ENCODE results near the gene MCUB. TPM values are rescaled to one million over a fixed set of nuclear protein-coding genes. Genes with fewer than 3 reads are reported as not detected.
A peak's percentile ranks its signal among the peaks of the same experiment; 100 is the strongest.

MCUB gene
- total RNA-seq, 1 donor from 2014 or later: 105 TPM

DNA sequence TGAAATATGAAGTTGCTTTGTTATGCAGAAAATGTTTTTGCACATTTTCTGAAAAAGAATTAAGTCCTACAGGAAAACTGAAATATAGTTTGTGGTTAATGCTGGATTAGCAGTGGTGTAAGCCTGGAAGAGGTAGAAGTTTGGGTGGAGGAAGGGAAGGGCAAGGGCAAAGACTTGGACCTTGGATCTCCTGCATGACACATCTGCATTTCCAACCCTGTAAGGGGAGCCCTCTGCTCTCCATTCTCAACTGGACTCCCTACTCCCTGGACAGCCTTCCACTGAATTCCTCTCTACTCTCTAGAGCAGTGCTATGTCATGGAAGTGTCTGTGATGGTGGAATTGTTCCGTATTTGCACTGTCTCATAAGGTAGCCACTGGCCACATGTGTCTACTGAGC is 138.6 kb downstream of the MCUB start:
- no peak for DNase-seq (ENCODE audit: low read depth)
- H3K4me3 ChIP-seq (ENCODE audit: low read depth, low read length): no peak overlapping the region
- TF ChIP-seq, protein P1, sequence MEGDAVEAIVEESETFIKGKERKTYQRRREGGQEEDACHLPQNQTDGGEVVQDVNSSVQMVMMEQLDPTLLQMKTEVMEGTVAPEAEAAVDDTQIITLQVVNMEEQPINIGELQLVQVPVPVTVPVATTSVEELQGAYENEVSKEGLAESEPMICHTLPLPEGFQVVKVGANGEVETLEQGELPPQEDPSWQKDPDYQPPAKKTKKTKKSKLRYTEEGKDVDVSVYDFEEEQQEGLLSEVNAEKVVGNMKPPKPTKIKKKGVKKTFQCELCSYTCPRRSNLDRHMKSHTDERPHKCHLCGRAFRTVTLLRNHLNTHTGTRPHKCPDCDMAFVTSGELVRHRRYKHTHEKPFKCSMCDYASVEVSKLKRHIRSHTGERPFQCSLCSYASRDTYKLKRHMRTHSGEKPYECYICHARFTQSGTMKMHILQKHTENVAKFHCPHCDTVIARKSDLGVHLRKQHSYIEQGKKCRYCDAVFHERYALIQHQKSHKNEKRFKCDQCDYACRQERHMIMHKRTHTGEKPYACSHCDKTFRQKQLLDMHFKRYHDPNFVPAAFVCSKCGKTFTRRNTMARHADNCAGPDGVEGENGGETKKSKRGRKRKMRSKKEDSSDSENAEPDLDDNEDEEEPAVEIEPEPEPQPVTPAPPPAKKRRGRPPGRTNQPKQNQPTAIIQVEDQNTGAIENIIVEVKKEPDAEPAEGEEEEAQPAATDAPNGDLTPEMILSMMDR (conservative IDR thresholded peaks at IDR 0.05; ENCODE audit: low read depth, low read length): no peak

DNA sequence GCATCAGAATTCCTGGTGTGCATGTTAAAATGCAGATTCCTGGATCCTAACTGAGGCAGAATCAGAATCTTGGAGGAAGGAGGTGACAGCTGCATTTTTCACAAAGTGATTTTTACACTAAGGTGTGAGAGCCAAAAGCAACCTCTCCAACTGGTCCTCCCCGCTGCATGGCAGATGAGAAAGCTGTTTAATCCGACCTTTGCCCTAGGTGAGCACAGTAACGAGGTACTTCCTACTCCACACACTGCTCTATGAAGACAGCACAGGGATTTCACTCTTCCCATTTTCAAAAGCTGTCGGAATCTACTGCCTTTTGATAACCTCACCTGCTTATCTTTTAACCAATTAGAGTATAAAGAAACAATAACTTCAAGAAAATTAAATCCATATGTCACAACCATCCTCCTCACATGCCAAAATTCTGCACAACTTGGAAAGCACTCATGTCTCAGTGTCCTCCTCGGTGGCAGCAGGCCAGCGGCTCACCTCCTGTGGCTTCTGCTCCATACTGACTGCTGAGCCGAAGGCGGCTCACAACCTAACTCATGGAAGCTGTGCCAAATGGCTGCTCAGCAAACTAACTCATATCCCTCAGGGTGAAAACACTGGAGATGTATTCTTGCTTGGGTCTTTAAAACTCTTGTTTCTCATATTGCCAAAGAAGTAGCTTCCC is 139.6 kb downstream of the MCUB start:
- no peak overlapping the region for H3K4me3 ChIP-seq (ENCODE audit: low read depth, low read length)
- TF ChIP-seq, protein P1 (conservative IDR thresholded peaks at IDR 0.05; ENCODE audit: low read depth, low read length): no peak
- DNase-seq (ENCODE audit: low read depth): no peak

DNA sequence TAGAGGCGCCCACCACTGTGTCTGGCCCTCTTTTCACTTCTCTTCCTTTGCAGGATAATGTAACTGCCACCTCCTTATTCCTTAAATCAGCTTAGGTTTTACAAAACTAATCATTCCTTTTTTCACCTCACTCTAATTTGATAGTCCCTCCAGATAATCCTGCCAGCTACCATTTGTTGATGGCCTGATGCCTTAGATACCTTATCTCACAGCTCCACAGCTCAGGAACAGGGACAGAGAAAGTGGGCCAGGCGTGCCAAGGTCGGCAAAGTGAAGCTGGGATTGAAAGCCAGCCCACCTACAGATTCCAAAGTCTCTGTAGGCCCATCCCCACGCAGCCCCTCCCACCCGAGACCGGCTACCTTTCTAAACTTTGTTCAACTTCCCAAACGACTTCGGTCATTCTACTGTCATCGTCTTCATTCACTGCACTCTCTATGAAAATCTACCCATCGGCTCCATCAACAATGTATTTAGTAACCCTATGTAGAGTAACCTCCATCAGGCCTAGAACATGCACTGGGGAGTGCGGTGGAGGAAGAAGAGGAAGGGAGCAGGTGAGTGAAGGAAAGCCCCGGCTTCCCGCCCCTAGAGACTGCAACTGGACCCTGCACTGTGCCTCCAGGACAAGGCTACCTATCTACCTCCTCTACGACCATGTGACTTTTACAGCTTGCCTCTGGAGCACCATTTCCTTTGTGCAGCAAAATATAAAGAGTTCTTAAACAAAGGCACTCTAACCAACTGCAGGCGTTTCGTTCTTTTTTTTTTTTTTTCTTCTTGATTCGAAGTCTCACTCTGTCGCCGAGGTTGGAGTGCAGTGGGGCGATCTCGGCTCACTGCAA is 141.7 kb downstream of the MCUB start:
- H3K4me3 ChIP-seq (ENCODE audit: low read depth, low read length): peak overlapping the region; percentile 73
- no peak for DNase-seq (ENCODE audit: low read depth)
- TF ChIP-seq, protein P1 (conservative IDR thresholded peaks at IDR 0.05; ENCODE audit: low read depth, low read length): no peak

DNA sequence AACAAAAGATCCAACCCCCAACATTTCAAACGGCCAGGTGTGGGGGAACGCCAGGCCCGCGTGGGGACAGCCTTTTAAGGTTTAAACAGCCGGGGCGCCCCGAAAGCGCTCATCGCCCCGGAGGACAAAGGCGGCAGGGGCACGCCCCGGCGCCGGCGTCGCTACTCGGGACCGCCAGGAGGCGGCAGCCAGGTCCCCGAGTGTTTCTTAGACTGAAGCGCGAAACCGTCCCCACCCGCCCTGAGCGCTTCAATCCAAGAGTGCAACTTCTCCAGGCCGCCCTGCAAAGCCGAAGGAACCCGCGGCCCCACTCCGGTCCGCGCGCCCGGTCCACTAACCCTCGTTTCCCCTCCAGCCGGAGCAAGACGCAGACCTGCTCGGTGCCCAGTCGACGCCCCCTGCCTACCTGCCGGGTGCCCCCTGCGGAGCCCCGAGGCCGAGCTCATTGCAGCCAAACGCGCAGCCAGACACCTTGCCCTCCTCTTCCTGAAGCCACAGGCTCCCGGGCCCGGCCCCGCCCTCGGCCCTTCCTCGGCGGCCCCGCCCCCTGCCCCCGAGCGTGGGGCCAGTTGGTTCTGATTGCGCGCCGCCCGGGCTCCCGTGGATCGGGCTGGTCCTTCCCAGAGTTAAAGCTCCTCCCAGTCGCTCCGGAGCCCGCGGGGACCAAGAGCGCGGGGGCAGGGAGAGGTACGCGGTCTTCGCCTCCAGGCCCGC is 143.1 kb downstream of the MCUB start, which contains the start of gene CASP6:
Gene CASP6, minus strand, starts transcription at position 496 of the 714 bp plus-strand sequence. Its CDS starts 50 bp downstream, at position 446.
- TF ChIP-seq, protein P1 (conservative IDR thresholded peaks at IDR 0.05; ENCODE audit: low read depth, low read length): peak; percentile 62
- no peak for DNase-seq (ENCODE audit: low read depth)
- peak within 1 kb of the TSS; percentile 73 for H3K4me3 ChIP-seq (ENCODE audit: low read depth, low read length)

DNA sequence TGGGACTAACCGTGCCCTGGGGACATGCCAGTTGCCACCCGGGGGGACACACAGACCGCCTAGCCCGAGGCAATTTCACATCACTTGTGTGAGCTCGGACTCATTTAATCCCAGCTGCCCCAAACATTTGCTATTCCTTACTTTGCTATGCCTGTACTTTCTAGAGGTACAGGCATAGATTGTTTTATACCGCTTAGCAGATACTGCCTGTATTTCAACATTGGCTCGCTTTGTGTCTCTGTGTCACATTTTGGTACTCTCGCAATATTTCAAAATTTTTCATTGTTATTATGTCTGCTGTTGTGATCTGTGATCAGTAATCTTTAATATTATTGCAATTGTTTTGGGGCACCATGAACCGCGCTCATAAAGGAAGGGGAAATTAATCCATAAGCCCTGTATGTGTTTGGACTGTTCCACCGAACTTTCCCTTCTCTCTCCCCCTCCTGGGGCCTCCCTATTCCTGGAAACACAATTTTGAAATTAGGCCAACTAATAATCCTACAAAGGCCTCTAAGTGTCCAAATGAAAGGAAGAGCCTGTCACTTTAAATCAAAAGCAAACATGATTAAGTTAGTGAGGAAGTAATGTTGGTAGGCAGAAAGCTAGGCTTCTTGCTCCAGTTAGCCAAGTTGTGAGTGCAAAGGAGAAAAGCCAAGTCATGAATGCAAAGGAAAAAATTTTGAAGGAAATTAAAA is 143.8 kb downstream of the MCUB start:
- H3K4me3 ChIP-seq (ENCODE audit: low read depth, low read length): peak overlapping the region; percentile 73
- DNase-seq (ENCODE audit: low read depth): no peak
- TF ChIP-seq, protein P1 (conservative IDR thresholded peaks at IDR 0.05; ENCODE audit: low read depth, low read length): no peak

DNA sequence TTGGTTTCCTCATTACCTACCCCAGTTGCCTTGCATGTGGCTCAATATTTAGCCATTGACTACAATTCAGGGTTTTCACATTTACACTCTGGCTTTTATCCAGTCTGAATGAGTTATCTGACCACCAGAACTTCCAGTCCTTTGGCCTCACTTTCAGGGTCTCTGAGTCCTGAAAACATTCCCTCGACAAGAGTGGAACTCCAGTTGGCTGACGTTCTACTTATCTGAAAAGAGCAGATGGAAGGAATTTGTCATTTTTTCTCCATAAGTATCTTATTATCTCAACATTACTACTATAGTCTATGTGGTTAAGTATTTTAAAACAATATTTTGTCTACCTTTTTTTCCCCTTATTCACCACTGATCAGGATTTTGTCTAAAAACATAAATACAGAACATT is 148.4 kb downstream of the MCUB start:
- H3K4me3 ChIP-seq (ENCODE audit: low read depth, low read length): no peak overlapping the region
- TF ChIP-seq, protein P1 (conservative IDR thresholded peaks at IDR 0.05; ENCODE audit: low read depth, low read length): no peak
- no peak for DNase-seq (ENCODE audit: low read depth)

Measured in epithelial cell of proximal tubule (primary cell).